Activated CD8-positive, alpha-beta T cell treated with anti-CD3 and anti-CD28 coated beads for 36 hours (primary cell): ENCODE results near the gene PKMYT1. TPM values are rescaled to one million over a fixed set of nuclear protein-coding genes. Genes with fewer than 3 reads are reported as not detected.

Experiments
- ATAC-seq: fragments of 200-7000 bp; cut with Tn5 transposase; one replicate; pipeline ENCODE4 v1.10.0; 2021; ENCODE audit warnings: mild to moderate bottlenecking, moderate library complexity
- CTCF ChIA-PET: fragments of 350-600 bp; sonication (Branson Sonifier 250); formaldehyde crosslinking; loops from one replicate; lab custom pipeline; 2021; ENCODE audit warnings: antibody characterized with exemption; lab: Charles Lee
- POLR2A ChIA-PET: fragments of 350-600 bp; sonication (Branson Sonifier 250); formaldehyde crosslinking; loops from one replicate; lab custom pipeline; 2021; ENCODE audit warnings: antibody characterized with exemption; lab: Charles Lee
- DNase-seq: peaks from one replicate; pipeline ENCODE4 v3.0.0-alpha.2; 2020
- H3K27ac Mint-ChIP-seq: one replicate; pipeline ENCODE4 v1.8.0; 2021; ENCODE audit warnings: mild to moderate bottlenecking, mixed read lengths
- H3K27me3 Mint-ChIP-seq: one replicate; pipeline ENCODE4 v1.8.0; 2021; ENCODE audit warnings: mixed read lengths
- H3K36me3 Mint-ChIP-seq: one replicate; pipeline ENCODE4 v1.8.0; 2021; ENCODE audit warnings: low read depth, mixed read lengths
- H3K4me1 Mint-ChIP-seq: one replicate; pipeline ENCODE4 v1.8.0; 2021; ENCODE audit warnings: low read depth, mixed read lengths
- H3K4me3 Mint-ChIP-seq: one replicate; pipeline ENCODE4 v1.8.0; 2021; ENCODE audit warnings: mild to moderate bottlenecking, moderate library complexity, mixed read lengths
- H3K9me3 Mint-ChIP-seq: one replicate; pipeline ENCODE4 v1.8.0; 2021; ENCODE audit warnings: mixed read lengths
- intact Hi-C: fragments of 100-400 bp; cut with micrococcal nuclease; formaldehyde crosslinking; loops from one replicate; pipeline ENCODE4 v1.10.0; 2022
- total RNA-seq, 2 experiments: library from RNA; stranded (reverse); gene quantifications; one replicate each; pipeline ENCODE4 v1.2.3, GENCODE V29; 2021
- TF ChIP-seq, protein P1 (sequence below): fragments of 200-600 bp; IDR thresholded peaks from one replicate; pipeline ENCODE4 v1.8.0; 2022; ENCODE audit warnings: antibody characterized with exemption, mild to moderate bottlenecking

The PKMYT1 gene
- total RNA-seq, 2 experiments from 2014 or later: 121 to 123 TPM

DNA sequence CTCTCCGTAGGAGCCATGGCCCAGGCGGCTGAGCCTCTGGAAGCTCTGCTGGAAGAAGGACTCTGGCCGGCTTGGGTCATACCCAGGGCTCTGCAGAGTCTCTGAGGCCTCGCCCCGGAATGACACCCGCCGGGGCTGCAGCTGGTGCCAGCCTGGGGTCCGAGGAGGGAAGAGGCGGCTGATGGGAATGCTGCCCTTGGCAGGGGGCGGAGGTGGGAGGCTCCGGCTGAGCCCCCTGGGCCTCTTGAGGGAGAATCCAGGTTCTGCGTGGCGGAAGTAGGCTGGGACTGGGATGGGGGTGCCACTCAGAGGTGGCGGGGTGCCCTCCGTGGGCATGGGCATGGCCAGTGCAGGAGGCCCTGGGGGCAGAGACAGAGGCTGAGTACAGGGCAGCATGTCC is 3.6 kb downstream of the PKMYT1 start:
- ChIA-PET POLR2A (interaction anchor here (1.4 kb wide), 1 partner anchor 10 kb away, joined by 8 read pairs; no protein-coding TSS in a partner anchor), CTCF (interaction anchor here (2.1 kb wide), 1 partner anchor 15 kb away, joined by 8 read pairs; no protein-coding TSS in a partner anchor)
- peaks cover 7% of the 10 kb centered on the region for H3K4me1 Mint-ChIP-seq
- no peaks in the 10 kb centered on the region for H3K27me3 Mint-ChIP-seq
- ATAC-seq (no peak), DNase-seq (no peak)
- TF ChIP-seq, protein P1, sequence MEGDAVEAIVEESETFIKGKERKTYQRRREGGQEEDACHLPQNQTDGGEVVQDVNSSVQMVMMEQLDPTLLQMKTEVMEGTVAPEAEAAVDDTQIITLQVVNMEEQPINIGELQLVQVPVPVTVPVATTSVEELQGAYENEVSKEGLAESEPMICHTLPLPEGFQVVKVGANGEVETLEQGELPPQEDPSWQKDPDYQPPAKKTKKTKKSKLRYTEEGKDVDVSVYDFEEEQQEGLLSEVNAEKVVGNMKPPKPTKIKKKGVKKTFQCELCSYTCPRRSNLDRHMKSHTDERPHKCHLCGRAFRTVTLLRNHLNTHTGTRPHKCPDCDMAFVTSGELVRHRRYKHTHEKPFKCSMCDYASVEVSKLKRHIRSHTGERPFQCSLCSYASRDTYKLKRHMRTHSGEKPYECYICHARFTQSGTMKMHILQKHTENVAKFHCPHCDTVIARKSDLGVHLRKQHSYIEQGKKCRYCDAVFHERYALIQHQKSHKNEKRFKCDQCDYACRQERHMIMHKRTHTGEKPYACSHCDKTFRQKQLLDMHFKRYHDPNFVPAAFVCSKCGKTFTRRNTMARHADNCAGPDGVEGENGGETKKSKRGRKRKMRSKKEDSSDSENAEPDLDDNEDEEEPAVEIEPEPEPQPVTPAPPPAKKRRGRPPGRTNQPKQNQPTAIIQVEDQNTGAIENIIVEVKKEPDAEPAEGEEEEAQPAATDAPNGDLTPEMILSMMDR: no peak
- H3K36me3 Mint-ChIP-seq: peaks cover 46% of the 10 kb centered on the region
- H3K4me3 Mint-ChIP-seq: no peak overlapping the region
- no peak overlapping the region for H3K27ac Mint-ChIP-seq
- no peaks in the 10 kb centered on the region for H3K9me3 Mint-ChIP-seq
- intact Hi-C loops: no loop called here

DNA sequence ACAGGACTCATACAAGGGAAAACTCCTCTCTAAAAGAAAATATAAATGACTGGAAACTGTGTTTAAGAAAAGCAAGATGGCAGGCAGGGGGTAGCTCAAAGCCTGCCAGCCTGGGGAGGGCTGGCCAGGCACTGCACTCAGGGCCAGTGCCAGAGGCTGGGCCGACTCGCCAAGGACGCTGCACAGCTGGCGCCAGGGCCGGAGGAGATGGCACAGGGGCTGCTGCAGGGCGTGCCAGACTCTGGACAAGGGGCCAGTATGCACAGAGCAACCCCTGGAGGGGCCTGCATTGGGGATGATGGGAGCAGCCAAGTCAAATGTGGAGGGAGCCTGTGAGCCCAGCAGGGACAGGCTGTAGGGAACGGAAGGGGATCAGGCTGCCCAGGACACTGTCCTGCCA is 4.0 kb downstream of the PKMYT1 start:
- no peak for ATAC-seq
- intact Hi-C loops: no loop called here
- H3K36me3 Mint-ChIP-seq: peaks cover 49% of the 10 kb centered on the region
- ChIA-PET CTCF (no interaction called here), POLR2A (no interaction called here)
- TF ChIP-seq, protein P1: no peak
- no peaks in the 10 kb centered on the region for H3K27me3 Mint-ChIP-seq
- H3K4me1 Mint-ChIP-seq: peaks cover 6% of the 10 kb centered on the region
- H3K27ac Mint-ChIP-seq: no peak overlapping the region
- H3K4me3 Mint-ChIP-seq: no peak overlapping the region
- no peak for DNase-seq
- no peaks in the 10 kb centered on the region for H3K9me3 Mint-ChIP-seq

DNA sequence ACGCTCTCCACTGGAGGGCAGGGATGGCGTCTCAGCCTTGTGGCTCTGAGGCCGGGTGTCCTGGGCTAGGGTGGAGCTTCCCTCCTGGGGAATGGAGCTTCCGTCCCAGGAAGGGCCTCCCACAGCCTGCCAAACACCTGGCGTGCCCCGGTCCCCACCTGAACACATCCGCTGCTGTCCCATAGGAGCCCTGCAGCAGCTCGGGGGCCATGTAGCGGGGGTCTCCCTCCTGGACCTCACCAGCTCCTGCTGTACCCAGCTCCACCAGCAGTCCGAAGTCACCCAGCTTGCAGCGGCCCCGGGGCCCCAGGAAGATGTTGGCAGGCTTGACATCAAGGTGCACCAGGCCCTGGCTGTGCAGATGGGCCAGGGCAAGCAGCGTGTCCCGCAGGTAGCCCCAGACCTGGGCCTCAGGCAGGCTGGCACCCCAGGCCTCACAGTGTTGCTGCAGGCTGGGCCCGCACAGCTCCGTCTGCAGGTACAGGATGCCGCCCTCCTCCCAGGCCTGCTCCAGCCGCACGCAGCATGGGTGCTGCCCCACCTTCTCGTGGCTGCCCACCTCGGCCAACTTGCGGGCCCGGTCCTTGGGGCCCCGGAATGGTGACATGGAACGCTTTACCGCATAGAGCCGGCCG is 5.0 kb downstream of the PKMYT1 start:
- TF ChIP-seq, protein P1: no peak
- Mint-ChIP-seq H3K36me3 (peaks cover 55% of the 10 kb centered on the region), H3K4me1 (peaks cover 11% of the 10 kb centered on the region), H3K9me3 (no peaks in the 10 kb centered on the region), H3K27me3 (no peaks in the 10 kb centered on the region), H3K27ac (no peak overlapping the region), H3K4me3 (no peak overlapping the region)
- ChIA-PET CTCF (no interaction called here), POLR2A (interaction anchor here (0.7 kb wide), 1 partner anchor 107 kb away, joined by 3 read pairs; no protein-coding TSS in a partner anchor)
- intact Hi-C loops: no loop called here
- ATAC-seq (no peak), DNase-seq (no peak)

DNA sequence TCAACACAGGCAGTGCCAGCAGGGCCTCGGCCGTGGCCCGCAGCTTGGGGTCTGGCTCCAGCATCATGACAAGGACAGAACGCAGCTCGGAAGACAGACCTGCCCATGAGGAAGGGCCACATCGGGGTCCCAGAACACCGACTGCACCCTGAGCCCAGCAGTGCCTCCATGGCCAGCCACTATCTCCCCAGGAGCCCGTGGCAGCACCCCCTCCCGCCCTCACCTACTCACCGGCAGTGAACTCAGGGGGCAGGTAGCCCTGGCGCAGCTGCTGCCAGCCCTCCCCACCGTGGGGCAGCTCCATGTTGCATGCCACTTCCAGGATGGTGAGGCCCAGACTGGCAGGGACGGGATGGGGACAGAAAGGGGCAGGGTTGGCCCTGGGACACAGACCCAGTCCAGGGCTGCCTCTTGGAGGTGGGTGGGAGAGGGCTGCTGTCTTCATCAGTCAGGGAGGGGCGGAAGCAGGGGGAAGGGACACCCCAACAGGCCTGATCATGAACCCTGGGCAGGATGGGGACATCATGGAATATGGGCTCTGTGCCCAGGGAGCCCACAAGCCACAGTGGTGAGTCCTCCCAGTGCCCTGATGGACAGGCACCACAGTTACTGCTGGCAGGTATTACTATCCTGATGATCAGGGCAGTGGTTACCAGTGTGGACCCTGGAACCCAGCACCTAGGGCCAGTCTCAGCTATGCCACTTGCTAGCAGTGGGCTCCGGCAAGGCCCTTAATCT is 5.8 kb downstream of the PKMYT1 start:
- Mint-ChIP-seq H3K36me3 (peaks cover 54% of the 10 kb centered on the region), H3K27ac (no peak overlapping the region), H3K4me3 (no peak overlapping the region), H3K4me1 (peaks cover 11% of the 10 kb centered on the region), H3K27me3 (no peaks in the 10 kb centered on the region), H3K9me3 (no peaks in the 10 kb centered on the region)
- DNase-seq (no peak), ATAC-seq (no peak)
- intact Hi-C loops: no loop called here
- POLR2A ChIA-PET: interaction anchor here (0.6 to 0.7 kb wide), 3 partner anchors 9 to 107 kb away, joined by 3 read pairs; no protein-coding TSS in a partner anchor
- CTCF ChIA-PET: no interaction called here
- TF ChIP-seq, protein P1: no peak
